HG03457 (cell line): ENCODE data around the gene LYPD4.
"Not testable (repeated sequence)": the region's sequence is repeated elsewhere in the genome, so short reads cannot be mapped to it uniquely, and the experiment has no call there.

Experiments used
- ATAC-seq: cut with Tn5 transposase; IDR thresholded peaks from one replicate; pipeline ENCODE4 v1.9.1; 2021; ENCODE audit warnings: moderate number of reproducible peaks; ENCODE audit not compliant: unreplicated experiment

The LYPD4 gene

GRCh38 chr19:41802770-41803169 lies 41.7 kb downstream of the LYPD4 start:
- ATAC-seq: no peak

GRCh38 chr19:41801792-41802211 lies 42.7 kb downstream of the LYPD4 start:
- no peak for ATAC-seq

- no peak for ATAC-seq
These were observed 43.5 kb downstream of the LYPD4 start for GRCh38 chr19:41801031-41801430.

- ATAC-seq: no peak
These were observed 45.0 kb downstream of the LYPD4 start for GRCh38 chr19:41799444-41800000.

GRCh38 chr19:41796901-41797300 lies 47.6 kb downstream of the LYPD4 start:
- ATAC-seq: no peak

GRCh38 chr19:41796362-41796761 lies 48.1 kb downstream of the LYPD4 start, which contains the start of gene CEACAM3:
Gene CEACAM3, plus strand, starts transcription at chr19:41796587. Its CDS starts 91 bp downstream, at chr19:41796678.
- no peak for ATAC-seq

- no peak for ATAC-seq
These were observed 49.4 kb downstream of the LYPD4 start for GRCh38 chr19:41795031-41795461.

- no peak for ATAC-seq
These were observed 51.1 kb downstream of the LYPD4 start for GRCh38 chr19:41793414-41793727.

- ATAC-seq: no peak
These were observed 51.7 kb downstream of the LYPD4 start for GRCh38 chr19:41792513-41793413.

- not testable (repeated sequence) for ATAC-seq
These were observed 55.4 kb downstream of the LYPD4 start for GRCh38 chr19:41789053-41789452.

- not testable (repeated sequence) for ATAC-seq
These were observed 56.0 kb downstream of the LYPD4 start for GRCh38 chr19:41788518-41788917.
